ENCODE results near the gene SZT2. TPM values are rescaled to one million over a fixed set of nuclear protein-coding genes. Genes with fewer than 3 reads are reported as not detected.

The SZT2 gene
- total RNA-seq, 5 donors from 2014 or later (not counting 1 experiment from before 2014, with no cell fraction given), result 106 to 137 (median 130) TPM

DNA sequence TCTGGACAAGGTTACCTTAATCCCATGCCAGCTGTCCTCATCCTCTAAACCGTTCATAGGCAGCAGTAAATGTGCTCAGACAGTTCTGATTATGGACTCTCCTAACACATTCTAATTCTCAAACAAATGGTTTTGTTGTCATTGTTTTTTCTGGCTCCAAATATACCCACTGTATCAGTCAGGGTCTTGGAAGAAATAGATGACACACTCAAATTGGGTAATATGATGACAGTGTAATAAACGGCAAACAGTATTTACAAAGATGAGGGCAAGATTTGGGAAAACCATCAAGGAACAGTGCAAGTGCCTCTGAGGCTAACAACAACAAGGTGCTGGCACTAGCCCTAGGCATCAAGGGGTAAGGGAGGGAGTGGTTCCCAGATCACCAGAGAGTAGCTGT, 35.2 kb upstream of the SZT2 start:
- ChIA-PET CTCF (interaction anchor here in 1 of 2 donors (1.0 kb wide), 1 partner anchor 36 kb away, joined by 3 read pairs; no protein-coding TSS in a partner anchor), POLR2A (no interaction called here)
- 100% methylated on average over 1 of the region's 2 CpGs for WGBS (ENCODE audit: insufficient coverage)
- no peaks in the 10 kb centered on the region for H3K27me3 Mint-ChIP-seq
- Histone ChIP-seq H3K4me3 (ENCODE audit: control insufficient read depth in 1 of 2, extremely low read depth in 1 of 2, low read length in 1 of 2) (no peak overlapping the region), H3K4me1 (ENCODE audit: control insufficient read depth in 1 of 2, extremely low read depth in 1 of 2, insufficient read depth in 2 of 2, low read length in 2 of 2) (peaks cover 5 to 19% of the 10 kb centered on the region in 2 experiments), H3K36me3 (ENCODE audit: control insufficient read depth in 2 of 2, extremely low read depth in 1 of 2, insufficient read depth in 1 of 2, low read length in 1 of 2) (no peaks in the 10 kb centered on the region), H3K9me3 (no peaks in the 10 kb centered on the region), H3K27ac (ENCODE audit: low read length) (no peak overlapping the region), H3K27me3 (replicated peaks in 1 of 2; ENCODE audit: control insufficient read depth in 2 of 2, extremely low read depth in 1 of 2, insufficient read depth in 2 of 2, low read length in 1 of 2) (no peaks in the 10 kb centered on the region)
- peaks cover 15 to 28% (median 16%) of the 10 kb centered on the region in 3 donors for H3K4me1 Mint-ChIP-seq
- H3K36me3 Mint-ChIP-seq, result peaks cover 3% of the 10 kb centered on the region
- ATAC-seq (replicated peaks in 1 of 4) (no peak), DNase-seq (no peak)
- no peak overlapping the region for H3K4me3 Mint-ChIP-seq
- H3K27ac Mint-ChIP-seq, result no peak overlapping the region
- H3K9me3 Mint-ChIP-seq, result no peaks in the 10 kb centered on the region

- POLR2A ChIA-PET, result interaction anchor here in 1 of 2 donors (0.7 kb wide), 1 partner anchor 9 kb away, joined by 6 read pairs; no protein-coding TSS in a partner anchor
- no CpG with 5 or more reads among the region's 2 CpGs for WGBS (ENCODE audit: insufficient coverage)
These were observed 34.8 kb upstream of the SZT2 start for GRCh38 chr1:43354936-43355335.

GRCh38 chr1:43357251-43357650, 32.4 kb upstream of the SZT2 start:
- Mint-ChIP-seq H3K27ac (no peak overlapping the region), H3K4me3 (peak overlapping the region in 1 of 3 donors; percentile 85), H3K4me1 (peaks cover 17 to 29% (median 19%) of the 10 kb centered on the region in 3 donors), H3K9me3 (no peaks in the 10 kb centered on the region), H3K27me3 (no peaks in the 10 kb centered on the region), H3K36me3 (peaks cover 10% of the 10 kb centered on the region)
- H3K9me3 ChIP-seq, result no peaks in the 10 kb centered on the region
- peaks cover 5 to 15% of the 10 kb centered on the region in 2 experiments for H3K4me1 ChIP-seq (ENCODE audit: control insufficient read depth in 1 of 2, extremely low read depth in 1 of 2, insufficient read depth in 2 of 2, low read length in 2 of 2)
- ATAC-seq (replicated peaks in 1 of 4) (no peak), DNase-seq (no peak)
- ChIA-PET POLR2A (interaction anchor here (0.6 to 0.9 kb wide), 2 partner anchors 606 to 636 kb away, joined by 3 to 6 read pairs; no protein-coding TSS in a partner anchor), CTCF (interaction anchor here in 1 of 2 donors (0.6 kb wide), 2 partner anchors 11 to 432 kb away, joined by 3 to 4 read pairs; partner anchors contain the start of gene ELOVL1)
- WGBS (ENCODE audit: insufficient coverage), result no CpG with 5 or more reads among the region's 4 CpGs
- H3K27me3 ChIP-seq (replicated peaks in 1 of 2; ENCODE audit: control insufficient read depth in 2 of 2, extremely low read depth in 1 of 2, insufficient read depth in 2 of 2, low read length in 1 of 2), result no peaks in the 10 kb centered on the region
- H3K27ac ChIP-seq (ENCODE audit: low read length), result no peak overlapping the region
- H3K36me3 ChIP-seq (ENCODE audit: control insufficient read depth in 2 of 2, extremely low read depth in 1 of 2, insufficient read depth in 1 of 2, low read length in 1 of 2), result peaks cover 2 to 6% of the 10 kb centered on the region in 2 donors
- H3K4me3 ChIP-seq (ENCODE audit: control insufficient read depth in 1 of 2, extremely low read depth in 1 of 2, low read length in 1 of 2), result no peak overlapping the region

More at GRCh38 chr1:43354936-43355335, 34.8 kb upstream of the SZT2 start:
- H3K27ac Mint-ChIP-seq, result no peak overlapping the region
- peaks cover 17 to 28% (median 17%) of the 10 kb centered on the region in 3 donors for H3K4me1 Mint-ChIP-seq
- no peaks in the 10 kb centered on the region for H3K27me3 Mint-ChIP-seq
- no peak overlapping the region for H3K4me3 Mint-ChIP-seq
- ATAC-seq (replicated peaks in 1 of 4) (no peak), DNase-seq (no peak)
- CTCF ChIA-PET, result interaction anchor here in 1 of 2 donors (0.6 to 1.0 kb wide), 2 partner anchors 8 to 36 kb away, joined by 3 read pairs; no protein-coding TSS in a partner anchor
- H3K36me3 Mint-ChIP-seq, result peaks cover 3% of the 10 kb centered on the region
- no peaks in the 10 kb centered on the region for H3K36me3 ChIP-seq (ENCODE audit: control insufficient read depth in 2 of 2, extremely low read depth in 1 of 2, insufficient read depth in 1 of 2, low read length in 1 of 2)
- no peaks in the 10 kb centered on the region for H3K9me3 ChIP-seq
- no peaks in the 10 kb centered on the region for H3K9me3 Mint-ChIP-seq
- H3K4me3 ChIP-seq (ENCODE audit: control insufficient read depth in 1 of 2, extremely low read depth in 1 of 2, low read length in 1 of 2), result no peak overlapping the region
- no peaks in the 10 kb centered on the region for H3K27me3 ChIP-seq (replicated peaks in 1 of 2; ENCODE audit: control insufficient read depth in 2 of 2, extremely low read depth in 1 of 2, insufficient read depth in 2 of 2, low read length in 1 of 2)
- H3K27ac ChIP-seq (ENCODE audit: low read length), result no peak overlapping the region
- H3K4me1 ChIP-seq (ENCODE audit: control insufficient read depth in 1 of 2, extremely low read depth in 1 of 2, insufficient read depth in 2 of 2, low read length in 2 of 2), result peaks cover 5 to 15% of the 10 kb centered on the region in 2 experiments

DNA sequence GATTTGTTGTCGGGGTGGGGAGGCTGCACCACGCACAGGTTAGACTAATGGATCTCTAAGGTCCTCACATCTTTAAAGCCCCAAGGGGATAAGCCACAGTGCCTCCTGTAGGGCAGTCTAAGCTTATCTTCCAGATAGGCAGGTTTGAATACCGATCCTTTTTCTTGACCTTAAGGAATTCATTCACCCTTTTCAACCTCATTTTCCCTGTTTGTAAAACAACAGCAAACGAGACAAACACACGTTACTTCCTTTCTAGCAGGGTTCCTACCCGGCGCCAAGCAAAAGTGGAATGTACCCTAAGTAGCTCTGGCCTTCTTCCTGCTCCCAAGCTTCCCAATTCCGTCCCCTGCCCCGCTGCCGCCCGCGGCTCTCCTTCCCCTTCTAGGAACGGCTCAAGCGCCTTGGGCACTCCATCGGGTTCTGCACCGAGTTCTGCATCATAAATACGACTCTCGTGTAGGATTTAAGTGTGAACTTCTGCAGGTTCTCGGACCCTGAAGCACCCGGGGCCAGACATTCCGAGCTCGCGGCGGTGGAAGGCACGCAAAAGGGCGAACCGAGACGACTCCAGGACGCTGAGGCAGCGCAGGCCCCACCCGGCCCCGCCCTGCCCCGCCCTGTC, 31.5 kb upstream of the SZT2 start:
- peak overlapping the region; percentile 87 to 88 for H3K27ac Mint-ChIP-seq
- peak in 3 of 4 experiments; percentile 1 to 17 (median 8) for ATAC-seq (replicated peaks in 1 of 4)

GRCh38 chr1:43358746-43359693, 30.7 kb upstream of the SZT2 start, which contains the start of gene CDC20:
CDC20 (plus strand) TSS chr1:43358981; CDS start chr1:43359216, 235 bp downstream.
- Histone ChIP-seq H3K27ac (ENCODE audit: low read length) (peak within 1 kb of the TSS; percentile 64), H3K9me3 (no peaks in the 10 kb centered on the region), H3K4me1 (ENCODE audit: control insufficient read depth in 1 of 2, extremely low read depth in 1 of 2, insufficient read depth in 2 of 2, low read length in 2 of 2) (peaks cover 5 to 15% of the 10 kb centered on the region in 2 experiments), H3K4me3 (ENCODE audit: control insufficient read depth in 1 of 2, extremely low read depth in 1 of 2, low read length in 1 of 2) (peak within 1 kb of the TSS; percentile 59 to 69), H3K36me3 (ENCODE audit: control insufficient read depth in 2 of 2, extremely low read depth in 1 of 2, insufficient read depth in 1 of 2, low read length in 1 of 2) (peaks cover 7 to 20% of the 10 kb centered on the region in 2 donors), H3K27me3 (replicated peaks in 1 of 2; ENCODE audit: control insufficient read depth in 2 of 2, extremely low read depth in 1 of 2, insufficient read depth in 2 of 2, low read length in 1 of 2) (no peaks in the 10 kb centered on the region)
- ChIA-PET CTCF (interaction anchor here (0.6 to 1.5 kb wide), 7 partner anchors 9 to 132 kb away, joined by 3 to 8 read pairs (median 4); partner anchors contain the start of genes MED8 (in 1 of the 2) and SZT2 (in 1 of the 2)), POLR2A (interaction anchor here in 1 of 2 donors (0.6 to 1.6 kb wide), 2 partner anchors 30 to 1853 kb away, joined by 5 to 12 read pairs; partner anchors contain the start of genes MED8 and SZT2)
- H3K4me1 Mint-ChIP-seq, result peaks cover 17 to 26% (median 19%) of the 10 kb centered on the region in 3 donors
- peaks cover 19% of the 10 kb centered on the region for H3K36me3 Mint-ChIP-seq
- H3K27ac Mint-ChIP-seq, result peak within 1 kb of the TSS; percentile 87 to 88
- WGBS (ENCODE audit: insufficient coverage), result 4% methylated on average over 55 of the region's 59 CpGs
- DNase-seq (peak; percentile 93 to 99 (median 96)), ATAC-seq (replicated peaks in 1 of 4) (peak; percentile 98 to 100 (median 100))
- no peaks in the 10 kb centered on the region for H3K9me3 Mint-ChIP-seq
- no peaks in the 10 kb centered on the region for H3K27me3 Mint-ChIP-seq
- H3K4me3 Mint-ChIP-seq, result peak within 1 kb of the TSS; percentile 85 to 87 (median 87)

More for the DNA sequence above, 31.5 kb upstream of the SZT2 start:
- Mint-ChIP-seq H3K27me3 (no peaks in the 10 kb centered on the region), H3K9me3 (no peaks in the 10 kb centered on the region), H3K4me1 (peaks cover 17 to 22% (median 19%) of the 10 kb centered on the region in 3 donors), H3K4me3 (peak overlapping the region; percentile 85 to 87 (median 87)), H3K36me3 (peaks cover 15% of the 10 kb centered on the region)
- Histone ChIP-seq H3K4me3 (ENCODE audit: control insufficient read depth in 1 of 2, extremely low read depth in 1 of 2, low read length in 1 of 2) (peak overlapping the region; percentile 59 to 69), H3K27me3 (replicated peaks in 1 of 2; ENCODE audit: control insufficient read depth in 2 of 2, extremely low read depth in 1 of 2, insufficient read depth in 2 of 2, low read length in 1 of 2) (no peaks in the 10 kb centered on the region), H3K36me3 (ENCODE audit: control insufficient read depth in 2 of 2, extremely low read depth in 1 of 2, insufficient read depth in 1 of 2, low read length in 1 of 2) (peaks cover 7 to 12% of the 10 kb centered on the region in 2 donors), H3K27ac (ENCODE audit: low read length) (peak overlapping the region; percentile 64), H3K9me3 (no peaks in the 10 kb centered on the region), H3K4me1 (ENCODE audit: control insufficient read depth in 1 of 2, extremely low read depth in 1 of 2, insufficient read depth in 2 of 2, low read length in 2 of 2) (peaks cover 5 to 15% of the 10 kb centered on the region in 2 experiments)
- ChIA-PET CTCF (interaction anchor here (0.6 to 1.5 kb wide), 8 partner anchors 10 to 131 kb away, joined by 3 to 8 read pairs (median 4); partner anchors contain the start of genes MED8 (in 1 of the 2) and SZT2 (in 1 of the 2)), POLR2A (interaction anchor here (0.6 to 1.6 kb wide), 4 partner anchors 11 to 635 kb away, joined by 3 to 5 read pairs (median 4); partner anchors contain the start of genes MED8 (in 1 of the 2) and SZT2 (in 1 of the 2))
- WGBS (ENCODE audit: insufficient coverage), result 0% methylated on average over 28 of the region's 33 CpGs
- DNase-seq, result peak in 2 of 35 experiments; percentile 15 to 45
